IMR-90 (cell line): ENCODE data around the gene MON2. TPM values are rescaled to one million over a fixed set of nuclear protein-coding genes. Genes with fewer than 3 reads are reported as not detected.

Source experiments
- ATAC-seq: fragments of 200-7000 bp; cut with Tn5 transposase; 2 replicates; pipeline ENCODE4 v1.9.1; 2020; ENCODE audit warnings: low read depth, mild to moderate bottlenecking, moderate library complexity
- BruUV-seq: library from RNA; stranded (reverse); fragments of 400-500 nt; replicated peaks from 2 replicates; lab custom pipeline; 2021; lab: Mats Ljungman, UMichigan
- CTCF ChIA-PET: fragments of 300-600 bp; formaldehyde crosslinking; extraction: SDS; loops from one replicate; lab custom pipeline; 2021; ENCODE audit warnings: antibody characterized with exemption; lab: Yijun Ruan, JAX
- POLR2A ChIA-PET: fragments of 300-600 bp; sonication (Branson Sonifier 250); formaldehyde crosslinking; loops from one replicate; lab custom pipeline; 2022; ENCODE audit warnings: antibody characterized with exemption; ENCODE audit not compliant: unreplicated experiment; lab: Charles Lee
- DNase-seq: peaks from one replicate; pipeline ENCODE4 v3.0.0; 2013
- H2AFZ ChIP-seq: replicated peaks from 2 replicates; pipeline ENCODE3; 2013; ENCODE audit warnings: low read length, mild to moderate bottlenecking; ENCODE audit not compliant: poor library complexity
- H2AK5ac ChIP-seq: 2 replicates; pipeline ENCODE4 v1.6.1; 2013; ENCODE audit warnings: low read depth, low read length, inconsistent platforms
- H2AK9ac ChIP-seq: replicated peaks from 2 replicates; pipeline ENCODE3; 2013; ENCODE audit warnings: mild to moderate bottlenecking, low read depth, low read length, moderate library complexity; ENCODE audit not compliant: poor library complexity
- H2BK120ac ChIP-seq: 2 replicates; pipeline ENCODE4 v1.6.1; 2013; ENCODE audit warnings: low read depth, low read length, inconsistent platforms
- H2BK15ac ChIP-seq: 3 replicates; pipeline ENCODE4 v1.6.1; 2013; ENCODE audit warnings: low read depth, low read length, inconsistent platforms
- H2BK20ac ChIP-seq: 2 replicates; pipeline ENCODE4 v1.6.1; 2013; ENCODE audit warnings: low read depth, mild to moderate bottlenecking, inconsistent platforms, low read length, moderate library complexity
- H2BK5ac ChIP-seq: 2 replicates; pipeline ENCODE4 v1.6.1; 2013; ENCODE audit warnings: mild to moderate bottlenecking, low read depth, low read length, inconsistent platforms; ENCODE audit not compliant: poor library complexity, severe bottlenecking
- H3K14ac ChIP-seq: replicated peaks from 2 replicates; pipeline ENCODE4 v1.6.1; 2013; ENCODE audit warnings: low read depth, low read length, inconsistent platforms
- H3K18ac ChIP-seq: 2 replicates; pipeline ENCODE4 v1.6.1; 2013; ENCODE audit warnings: low read depth, low read length, control low read depth
- H3K23ac ChIP-seq: 2 replicates; pipeline ENCODE4 v1.6.1; 2013; ENCODE audit warnings: low read depth, low read length, inconsistent platforms
- H3K27ac ChIP-seq: 2 replicates; pipeline ENCODE4 v1.5.1; 2013; ENCODE audit warnings: mild to moderate bottlenecking, control low read depth, low read length; ENCODE audit not compliant: insufficient read depth
- H3K27me3 ChIP-seq: 2 replicates; pipeline ENCODE4 v1.6.1; 2013; ENCODE audit warnings: low read length; ENCODE audit not compliant: control insufficient read depth, insufficient read depth
- H3K36me3 ChIP-seq: 2 replicates; pipeline ENCODE4 v1.6.1; 2013; ENCODE audit warnings: low read length, mixed read lengths; ENCODE audit not compliant: control insufficient read depth, insufficient read depth
- H3K4ac ChIP-seq: 2 replicates; pipeline ENCODE4 v1.6.1; 2013; ENCODE audit warnings: low read depth, low read length, inconsistent platforms
- H3K4me1 ChIP-seq: 2 replicates; pipeline ENCODE4 v1.6.1; 2013; ENCODE audit warnings: low read length, mixed read lengths; ENCODE audit not compliant: control insufficient read depth, insufficient read depth
- H3K4me2 ChIP-seq: 2 replicates; pipeline ENCODE4 v1.6.1; 2013; ENCODE audit warnings: low read depth, mild to moderate bottlenecking, control low read depth, low read length, moderate library complexity
- H3K4me3 ChIP-seq: 2 replicates; pipeline ENCODE4 v1.5.1; 2013; ENCODE audit warnings: low read depth, mild to moderate bottlenecking, control low read depth, low read length, moderate library complexity; ENCODE audit not compliant: insufficient read depth
- H3K56ac ChIP-seq: 2 replicates; pipeline ENCODE4 v1.6.1; 2013; ENCODE audit warnings: low read length, inconsistent platforms; ENCODE audit not compliant: insufficient read depth; ENCODE audit errors: extremely low read depth
- H3K79me1 ChIP-seq, 2 experiments: 2 replicates each; pipeline ENCODE4 v1.6.1; 2013; ENCODE audit warnings: low read length in 2 of 2, inconsistent platforms in 1 of 2, low read depth in 1 of 2
- H3K9ac ChIP-seq: 2 replicates; pipeline ENCODE4 v1.6.1; 2013; ENCODE audit warnings: low read depth, low read length, control low read depth
- H3K9me1 ChIP-seq: 2 replicates; pipeline ENCODE4 v1.6.1; 2013; ENCODE audit warnings: low read length, inconsistent platforms; ENCODE audit not compliant: insufficient read depth
- H3K9me3 ChIP-seq: 2 replicates; pipeline ENCODE4 v1.6.1; 2013; ENCODE audit warnings: low read length; ENCODE audit not compliant: control insufficient read depth, insufficient read depth
- H4K20me1 ChIP-seq: 2 replicates; pipeline ENCODE4 v1.6.1; 2013; ENCODE audit warnings: low read length, inconsistent platforms; ENCODE audit not compliant: insufficient read depth
- H4K5ac ChIP-seq: 2 replicates; pipeline ENCODE4 v1.6.1; 2013; ENCODE audit warnings: mild to moderate bottlenecking, low read depth, low read length, control low read depth
- H4K8ac ChIP-seq, 2 experiments: 2 replicates each; pipeline ENCODE4 v1.6.1; 2013; ENCODE audit warnings: low read depth in 2 of 2, low read length in 2 of 2, control low read depth in 1 of 2, inconsistent platforms in 1 of 2
- H4K91ac ChIP-seq: 2 replicates; pipeline ENCODE4 v1.6.1; 2013; ENCODE audit warnings: low read depth, low read length, inconsistent platforms; ENCODE audit not compliant: insufficient read depth
- FOS ChIP-seq: fragments of 150-350 bp; IDR thresholded peaks from 2 replicates; pipeline ENCODE4 v1.6.1; 2016; ENCODE audit warnings: low read depth, low read length
- MAFK ChIP-seq: IDR thresholded peaks from 2 replicates; pipeline ENCODE4 v1.6.1; 2012; ENCODE audit warnings: low read depth, low read length, improper control_type of control experiment
- MXI1 ChIP-seq: IDR thresholded peaks from 2 replicates; pipeline ENCODE4 v1.6.1; 2012; ENCODE audit warnings: low read depth, mild to moderate bottlenecking, low read length, moderate library complexity, borderline replicate concordance
- NFE2L2 ChIP-seq: fragments of 150-350 bp; IDR thresholded peaks from 2 replicates; pipeline ENCODE4 v1.6.1; 2016; ENCODE audit warnings: low read depth, mild to moderate bottlenecking, low read length
- POLR2A ChIP-seq: IDR thresholded peaks from 2 replicates; pipeline ENCODE4 v1.6.1; 2012; ENCODE audit warnings: mild to moderate bottlenecking, low read depth, low read length
- RCOR1 ChIP-seq: IDR thresholded peaks from 2 replicates; pipeline ENCODE4 v1.6.1; 2012; ENCODE audit warnings: mild to moderate bottlenecking, low read length, improper control_type of control experiment; ENCODE audit not compliant: insufficient replicate concordance
- SMC3 ChIP-seq: fragments of 150-350 bp; IDR thresholded peaks from 2 replicates; pipeline ENCODE4 v1.6.1; 2016; ENCODE audit warnings: low read depth, mild to moderate bottlenecking, antibody characterized with exemption, low read length, moderate library complexity
- WGBS, 2 experiments: methylation state at CpG; one replicate each; pipeline versions ENCODE4 v1.1.5 to v1.1.7; 2013; ENCODE audit warnings: missing lambda C conversion rate in 2 of 2; ENCODE audit not compliant: insufficient read length in 1 of 2; ENCODE audit errors: extremely low coverage in 2 of 2; 5-methylcytosine and 5-hydroxymethylcytosine counted together
- dilution Hi-C: fragments of 300-500 bp; cut with HindIII; formaldehyde crosslinking; loops from one replicate; pipeline ENCODE4 v1.14.3; 2018; ENCODE audit warnings: low sequenced_read_pairs; ENCODE audit not compliant: unreplicated experiment
- in situ Hi-C: fragments of 300-500 bp; cut with MboI; formaldehyde crosslinking; loops from 3 replicates; pipeline ENCODE4 v1.14.3; 2019; ENCODE audit warnings: low sequenced_read_pairs, inconsistent platforms, mixed read lengths
- intact Hi-C: fragments of 100-400 bp; cut with micrococcal nuclease; formaldehyde crosslinking; loops from 2 replicates; pipeline ENCODE4 v1.10.0; 2022
- polyA plus RNA-seq, 3 experiments: library from polyadenylated mRNA; depleted of rRNA; stranded (reverse); fragments of >200 nt; gene quantifications; 2 replicates each; pipeline ENCODE4 v1.2.3, GENCODE V29; 2012; ENCODE audit warnings: low replicate concordance in 1 of 3
- total RNA-seq: library from RNA; depleted of rRNA; stranded (reverse); fragments of >200 nt; gene quantifications from 2 replicates; pipeline ENCODE4 v1.2.3, GENCODE V29; 2012
- TF ChIP-seq, protein P1 (sequence below): conservative IDR thresholded peaks from 2 replicates; pipeline ENCODE4 v1.5.1; 2012; ENCODE audit warnings: mild to moderate bottlenecking, low read depth, low read length, improper control_type of control experiment

MON2 gene
- total and polyA plus RNA-seq, 2 of the 4 experiments (the other 2 are of a cell fraction): 13.2 to 39.3 TPM

DNA sequence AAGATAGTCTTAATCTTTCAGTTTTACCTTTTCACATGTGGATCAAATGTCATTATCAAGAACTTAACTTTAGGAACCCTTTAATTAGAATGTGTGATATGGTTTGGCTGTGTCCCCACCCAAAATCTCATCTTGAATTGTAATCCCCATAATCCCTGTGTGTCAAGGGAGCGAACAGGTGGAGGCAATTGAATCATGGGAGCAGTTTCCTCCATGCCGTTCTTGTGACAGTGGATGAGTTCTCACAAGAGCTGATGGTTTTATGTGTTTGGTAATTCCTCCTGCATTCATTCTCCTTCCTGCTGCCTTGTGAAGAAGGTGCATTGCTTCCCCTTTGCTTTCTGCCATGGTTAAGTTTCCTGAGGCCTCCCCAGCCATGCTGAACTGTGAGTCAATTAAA is 160.6 kb downstream of the MON2 start:
- ATAC-seq: no peak
- H2AK5ac ChIP-seq: no peak overlapping the region
- H3K4me1 ChIP-seq: no peaks in the 10 kb centered on the region
- H3K14ac ChIP-seq: no peak overlapping the region
- no peak overlapping the region for H3K4me3 ChIP-seq
- no peak overlapping the region for H2BK5ac ChIP-seq
- no peak overlapping the region for H4K91ac ChIP-seq
- H3K27me3 ChIP-seq: peaks cover 5% of the 10 kb centered on the region; the same call in 1 of the 2 replicates
- no peaks in the 10 kb centered on the region for H3K9me1 ChIP-seq
- H3K36me3 ChIP-seq: no peaks in the 10 kb centered on the region
- no peak overlapping the region for H2AFZ ChIP-seq
- dilution Hi-C loops (no loop called here), intact Hi-C loops (no loop called here), in situ Hi-C loops (no loop called here)
- H4K5ac ChIP-seq: no peak overlapping the region
- no peak for TF ChIP-seq POLR2A
- no peak for TF ChIP-seq FOS
- TF ChIP-seq, protein P1, sequence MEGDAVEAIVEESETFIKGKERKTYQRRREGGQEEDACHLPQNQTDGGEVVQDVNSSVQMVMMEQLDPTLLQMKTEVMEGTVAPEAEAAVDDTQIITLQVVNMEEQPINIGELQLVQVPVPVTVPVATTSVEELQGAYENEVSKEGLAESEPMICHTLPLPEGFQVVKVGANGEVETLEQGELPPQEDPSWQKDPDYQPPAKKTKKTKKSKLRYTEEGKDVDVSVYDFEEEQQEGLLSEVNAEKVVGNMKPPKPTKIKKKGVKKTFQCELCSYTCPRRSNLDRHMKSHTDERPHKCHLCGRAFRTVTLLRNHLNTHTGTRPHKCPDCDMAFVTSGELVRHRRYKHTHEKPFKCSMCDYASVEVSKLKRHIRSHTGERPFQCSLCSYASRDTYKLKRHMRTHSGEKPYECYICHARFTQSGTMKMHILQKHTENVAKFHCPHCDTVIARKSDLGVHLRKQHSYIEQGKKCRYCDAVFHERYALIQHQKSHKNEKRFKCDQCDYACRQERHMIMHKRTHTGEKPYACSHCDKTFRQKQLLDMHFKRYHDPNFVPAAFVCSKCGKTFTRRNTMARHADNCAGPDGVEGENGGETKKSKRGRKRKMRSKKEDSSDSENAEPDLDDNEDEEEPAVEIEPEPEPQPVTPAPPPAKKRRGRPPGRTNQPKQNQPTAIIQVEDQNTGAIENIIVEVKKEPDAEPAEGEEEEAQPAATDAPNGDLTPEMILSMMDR: no peak
- TF ChIP-seq RCOR1: no peak
- TF ChIP-seq NFE2L2: no peak
- no peak for TF ChIP-seq MAFK
- no peak for TF ChIP-seq MXI1
- TF ChIP-seq SMC3: no peak
- H2BK15ac ChIP-seq: no peak overlapping the region
- no peak overlapping the region for H3K9ac ChIP-seq
- H3K18ac ChIP-seq: no peak overlapping the region
- no peak overlapping the region for H3K23ac ChIP-seq
- no TSS peak for BruUV-seq
- H3K9me3 ChIP-seq: no peaks in the 10 kb centered on the region
- H3K56ac ChIP-seq: no peak overlapping the region
- no peaks in the 10 kb centered on the region for H3K79me1 ChIP-seq
- POLR2A ChIA-PET: interaction anchor here (0.6 kb wide), 1 partner anchor 170 kb away, joined by 3 read pairs; no protein-coding TSS in a partner anchor
- CTCF ChIA-PET: interaction anchor here (0.7 kb wide), 1 partner anchor 122 kb away, joined by 3 read pairs; no protein-coding TSS in a partner anchor
- H2BK20ac ChIP-seq: no peak overlapping the region
- no peak overlapping the region for H3K4me2 ChIP-seq
- H3K27ac ChIP-seq: no peak overlapping the region
- H4K20me1 ChIP-seq: no peaks in the 10 kb centered on the region
- H2AK9ac ChIP-seq: no peak overlapping the region
- WGBS, 2 experiments: no CpG with 5 or more reads among the region's 2 CpGs
- H3K4ac ChIP-seq: no peak overlapping the region
- H4K8ac ChIP-seq: no peak overlapping the region
- no peak for DNase-seq
- no peak overlapping the region for H2BK120ac ChIP-seq
